NCI-H2029 (cell line): ENCODE measurements around the gene POLR3B.
"Not testable (repeated sequence)": the region's sequence is repeated elsewhere in the genome, so short reads cannot be mapped to it uniquely, and the experiment has no call there.

Experiments
- DNase-seq: peaks from one replicate; lab custom pipeline; 2025; lab: John Stamatoyannopoulos, UW

Gene POLR3B

DNA sequence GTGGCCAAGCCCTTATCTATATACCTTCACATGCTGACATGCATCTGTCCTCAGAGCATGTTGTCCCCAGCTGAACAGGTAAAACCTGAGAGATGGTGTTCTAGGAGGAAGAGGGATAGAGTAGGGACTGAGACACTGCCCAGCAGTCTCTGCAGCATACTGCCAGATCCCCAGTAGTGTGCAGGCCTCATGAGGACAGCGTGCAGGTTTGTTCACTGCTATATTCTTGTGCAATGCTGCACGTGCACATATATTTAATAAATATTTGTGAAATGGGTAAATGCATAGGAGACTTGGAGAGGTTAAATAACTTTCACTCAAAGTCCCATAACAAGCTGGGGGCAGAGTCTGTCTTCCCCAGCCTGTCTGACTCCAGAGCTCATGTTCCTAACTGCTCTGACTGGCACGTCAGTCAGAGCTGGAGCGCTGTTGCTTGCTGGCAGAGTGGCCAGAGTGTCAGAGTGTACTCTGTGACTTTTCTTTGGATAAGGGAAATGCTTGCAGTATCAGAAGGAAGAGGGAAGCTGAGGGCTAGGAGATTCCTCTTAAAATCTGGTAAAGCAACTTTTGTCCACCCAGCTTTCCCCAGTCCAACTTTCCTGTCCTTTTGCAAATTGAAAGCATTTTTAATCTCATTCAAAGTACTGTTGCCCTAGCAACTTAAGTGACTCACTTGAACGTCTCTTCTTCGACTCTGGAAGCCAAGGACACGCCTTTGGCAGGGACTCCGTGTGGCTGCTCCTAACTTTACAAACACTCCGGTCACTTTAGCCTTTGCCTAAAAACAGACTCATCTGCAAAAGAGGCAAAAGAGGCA lies 14.9 kb upstream of the POLR3B start:
- DNase-seq = no peak

DNA sequence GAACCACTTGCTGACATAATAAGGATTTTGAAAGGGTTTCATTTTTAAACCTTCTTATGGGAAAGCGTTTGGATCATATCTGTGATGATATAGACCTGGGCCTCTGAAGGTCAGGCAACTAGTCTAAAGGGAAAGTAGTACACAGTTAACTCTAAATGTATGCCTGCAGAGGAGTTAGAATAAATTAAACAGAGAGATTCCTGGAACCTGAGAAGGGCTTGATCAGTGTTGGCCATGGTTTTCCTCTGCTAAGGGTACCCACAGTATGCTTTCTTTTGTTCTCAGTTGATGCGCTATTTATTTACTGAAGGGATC lies 14.4 kb upstream of the POLR3B start:
- no peak for DNase-seq

DNA sequence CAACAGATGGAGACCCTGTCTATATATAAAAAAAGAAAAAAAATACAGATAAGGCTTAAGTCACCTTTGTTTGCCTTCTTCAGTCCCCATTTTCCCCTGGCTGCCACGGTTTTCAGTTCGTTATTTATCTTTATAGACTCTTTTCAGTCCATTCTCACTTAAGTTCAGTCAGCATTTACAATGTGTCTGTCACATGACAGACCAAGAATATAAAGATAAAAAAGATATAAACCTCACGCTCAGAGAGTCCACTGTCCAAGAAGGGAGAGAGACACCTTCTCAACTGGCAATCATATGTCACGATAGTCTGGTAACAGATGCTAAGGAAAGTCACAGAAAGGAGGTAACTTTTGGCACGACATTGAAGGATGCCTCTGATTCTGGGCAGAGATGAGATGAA lies 13.4 kb upstream of the POLR3B start:
- DNase-seq = no peak

DNA sequence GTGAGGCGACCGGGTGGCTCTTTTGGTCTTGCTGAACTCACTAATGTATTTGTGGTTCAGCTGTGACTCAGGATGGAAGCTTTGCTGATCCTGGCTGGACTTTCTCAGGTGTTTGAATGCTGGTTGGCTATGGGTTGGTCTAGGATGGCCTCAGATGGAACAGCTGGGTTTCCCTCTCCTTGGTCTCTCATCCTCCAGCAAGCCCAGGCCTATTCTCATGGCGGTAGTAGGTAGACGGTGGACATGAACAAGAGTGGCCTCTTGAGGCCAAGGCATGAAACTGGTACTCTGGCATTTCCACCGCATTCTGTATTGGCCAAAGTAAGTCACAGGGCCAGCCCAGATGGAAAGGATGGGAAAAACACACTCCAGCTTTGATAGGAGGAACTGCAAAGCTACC lies 11.8 kb upstream of the POLR3B start:
- DNase-seq = no peak

DNA sequence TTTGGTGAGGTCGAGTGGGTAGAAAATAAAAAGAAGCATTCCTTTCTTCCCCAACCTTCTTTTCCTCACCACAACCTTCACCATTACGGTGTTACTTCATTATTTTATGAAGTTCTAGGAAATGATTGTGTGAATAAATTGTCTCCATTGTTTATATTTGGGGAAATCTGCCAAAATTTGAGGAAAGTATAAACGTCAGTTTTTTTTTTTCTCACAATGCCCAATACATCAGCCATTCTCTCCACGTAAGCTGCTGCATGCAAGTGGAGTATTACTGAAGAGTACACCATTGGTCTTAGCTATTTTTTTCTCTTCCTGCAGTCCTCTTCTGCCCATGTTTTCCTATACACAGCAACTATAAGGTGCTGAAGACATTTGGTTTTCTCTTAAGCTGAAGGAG lies 9.1 kb upstream of the POLR3B start:
- no peak for DNase-seq

DNA sequence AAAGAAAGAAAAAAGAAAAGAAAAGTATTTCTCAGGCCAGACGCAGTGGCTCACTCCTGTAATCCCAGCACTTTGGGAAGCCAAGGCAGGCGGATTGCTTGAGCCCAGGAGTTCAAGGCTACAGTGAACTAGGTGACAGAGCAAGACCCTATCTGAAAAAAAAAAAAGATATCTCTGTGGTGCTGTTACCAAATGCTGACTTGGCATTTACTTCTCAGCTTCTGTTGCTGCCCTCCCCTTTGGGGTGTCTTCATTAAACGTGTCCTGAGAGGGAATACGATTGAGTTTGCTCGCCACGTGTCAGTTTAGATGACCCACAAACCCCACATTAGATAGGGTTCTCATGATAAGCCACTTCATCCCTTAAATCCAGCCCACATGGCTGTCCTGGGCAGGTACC lies 4.4 kb upstream of the POLR3B start:
- no peak for DNase-seq

DNA sequence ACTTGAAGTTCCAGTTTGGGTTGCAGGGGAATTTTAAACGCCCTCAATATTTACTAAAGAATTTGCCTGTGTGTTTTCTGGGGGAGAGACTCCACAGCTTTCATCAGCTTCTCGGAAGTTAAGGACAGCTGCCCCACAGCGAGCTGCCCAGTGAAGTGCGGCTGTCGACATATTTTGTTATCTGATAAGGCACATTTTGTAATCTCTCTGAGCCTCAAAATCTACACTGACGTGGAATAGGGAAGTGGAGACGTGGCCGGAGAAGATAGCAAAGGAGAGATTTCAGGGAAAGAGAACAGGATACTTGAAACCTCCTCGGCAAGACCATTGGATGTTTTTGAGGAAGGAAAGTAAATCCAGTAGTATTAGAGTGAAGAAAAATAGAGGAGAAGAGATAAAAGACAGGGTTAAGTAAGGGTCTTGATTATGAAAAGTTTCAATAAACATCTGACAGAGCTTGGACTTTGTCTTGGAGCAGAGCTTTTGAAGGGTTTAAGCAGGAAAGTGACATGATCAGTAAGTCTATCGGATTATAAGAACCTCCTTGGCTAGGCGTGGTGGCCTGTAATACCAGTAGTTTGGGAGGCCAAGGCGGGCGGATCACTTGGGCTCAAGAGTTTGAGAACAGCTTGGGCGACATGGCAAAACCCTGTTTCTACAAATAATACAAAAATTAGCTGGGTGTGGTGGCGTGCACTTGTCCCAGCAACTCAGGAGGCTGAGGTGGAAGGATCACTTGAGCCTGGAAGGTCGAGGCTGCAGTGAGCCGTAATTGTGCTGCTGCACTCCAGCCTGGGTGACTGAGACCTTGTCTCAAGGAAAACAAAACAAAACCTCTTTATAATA lies 1.1 kb downstream of the POLR3B start:
- no peak for DNase-seq

DNA sequence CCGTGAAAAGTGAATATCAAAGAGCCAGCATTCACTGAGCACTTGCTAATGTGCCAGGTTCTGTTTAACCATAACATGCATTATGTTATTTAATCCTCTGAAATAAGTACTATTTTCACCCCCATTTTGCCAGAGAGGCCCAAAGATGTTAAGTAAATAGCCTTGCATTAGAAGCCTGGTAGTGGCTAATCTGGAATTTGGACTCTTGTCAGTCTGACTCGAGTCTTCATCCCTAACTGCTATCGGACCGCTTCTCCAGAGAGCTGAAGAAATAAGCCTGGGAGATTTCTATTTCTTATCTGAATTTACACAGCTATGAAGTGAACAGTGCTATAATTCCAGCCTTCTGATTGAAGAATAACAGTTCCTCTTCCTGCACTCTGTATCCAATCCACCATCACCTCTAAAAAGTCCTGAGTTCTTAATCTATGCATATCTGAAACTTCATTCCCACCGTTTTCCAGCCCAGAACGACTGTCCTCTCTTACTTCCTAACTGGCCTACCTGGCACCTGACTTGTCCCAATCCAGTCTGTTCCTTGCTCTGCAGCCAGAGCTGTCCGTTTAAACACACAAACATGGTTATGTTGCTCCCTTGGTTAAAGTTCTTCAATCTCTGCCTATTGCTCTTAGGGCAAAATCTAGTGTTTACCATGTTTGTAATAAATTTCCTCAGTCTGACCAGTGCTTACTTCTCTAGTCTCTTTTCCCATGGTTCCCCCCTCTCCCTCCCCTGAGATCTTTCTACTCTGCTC lies 2.3 kb downstream of the POLR3B start:
- no peak for DNase-seq

DNA sequence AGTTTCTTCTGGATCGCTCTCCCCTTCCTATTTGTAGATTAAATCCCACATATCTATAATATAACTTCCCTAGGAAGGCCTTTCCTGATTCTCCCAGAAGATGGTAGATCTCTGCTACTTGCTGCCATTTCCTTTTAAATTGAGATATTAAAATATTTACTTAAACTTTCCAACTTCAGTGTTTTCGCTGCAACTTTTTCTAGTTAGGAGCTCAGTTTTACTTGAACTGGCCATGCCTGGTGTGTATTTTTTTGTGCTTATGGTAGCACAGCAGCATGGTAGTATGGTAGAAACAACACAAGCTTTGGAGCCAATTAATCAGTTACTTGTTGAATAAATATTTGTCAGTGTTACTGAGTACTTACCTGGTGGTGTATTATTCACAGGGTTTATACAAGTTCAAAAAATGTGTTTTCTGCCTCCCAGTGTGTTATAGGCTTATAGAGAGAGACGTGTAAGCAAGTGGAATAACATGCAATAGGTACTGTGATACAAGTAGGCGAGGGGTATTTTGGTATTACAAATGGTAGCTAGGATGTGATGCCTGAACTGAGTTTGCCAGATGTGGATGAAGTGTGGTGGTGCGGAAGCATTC lies 2.9 kb downstream of the POLR3B start:
- no peak for DNase-seq

DNA sequence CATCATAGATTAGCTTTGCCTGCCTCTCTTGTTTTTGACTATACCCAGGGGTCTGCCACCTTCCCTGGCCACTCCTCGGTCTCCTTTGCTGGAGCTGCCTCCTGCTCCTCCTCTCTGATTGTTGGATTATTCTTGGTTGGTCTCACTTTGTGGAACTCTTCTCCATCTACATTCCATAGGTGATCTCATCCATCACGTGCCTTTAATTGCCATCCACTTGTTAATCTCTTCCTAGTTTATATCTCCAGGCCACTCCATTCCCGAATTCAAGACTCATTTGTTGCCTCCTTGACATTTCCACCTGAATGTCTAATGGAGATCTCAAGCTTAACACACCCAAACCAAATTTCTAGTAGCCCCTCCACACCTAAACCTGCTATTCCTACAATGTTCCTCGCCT lies 5.4 kb downstream of the POLR3B start:
- DNase-seq = no peak

DNA sequence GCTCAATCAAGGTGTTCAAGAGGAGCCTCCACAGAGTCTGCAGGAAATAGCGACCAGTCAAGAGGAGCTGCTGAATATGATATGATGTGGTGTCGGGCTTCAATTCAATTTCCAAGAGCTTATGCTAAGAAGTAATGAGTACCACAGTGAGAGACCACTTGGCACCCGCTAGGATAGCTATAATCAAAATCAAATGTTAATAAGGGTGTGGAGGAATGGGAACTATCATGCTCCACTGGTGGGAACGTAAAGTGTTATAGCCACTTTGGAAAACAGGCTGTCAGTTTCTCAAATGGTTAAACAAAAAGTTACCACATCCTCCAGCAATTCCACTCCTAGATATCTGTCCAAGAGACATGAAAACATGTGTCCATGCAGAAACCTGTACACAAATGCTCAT lies 6.7 kb downstream of the POLR3B start:
- DNase-seq = no peak

DNA sequence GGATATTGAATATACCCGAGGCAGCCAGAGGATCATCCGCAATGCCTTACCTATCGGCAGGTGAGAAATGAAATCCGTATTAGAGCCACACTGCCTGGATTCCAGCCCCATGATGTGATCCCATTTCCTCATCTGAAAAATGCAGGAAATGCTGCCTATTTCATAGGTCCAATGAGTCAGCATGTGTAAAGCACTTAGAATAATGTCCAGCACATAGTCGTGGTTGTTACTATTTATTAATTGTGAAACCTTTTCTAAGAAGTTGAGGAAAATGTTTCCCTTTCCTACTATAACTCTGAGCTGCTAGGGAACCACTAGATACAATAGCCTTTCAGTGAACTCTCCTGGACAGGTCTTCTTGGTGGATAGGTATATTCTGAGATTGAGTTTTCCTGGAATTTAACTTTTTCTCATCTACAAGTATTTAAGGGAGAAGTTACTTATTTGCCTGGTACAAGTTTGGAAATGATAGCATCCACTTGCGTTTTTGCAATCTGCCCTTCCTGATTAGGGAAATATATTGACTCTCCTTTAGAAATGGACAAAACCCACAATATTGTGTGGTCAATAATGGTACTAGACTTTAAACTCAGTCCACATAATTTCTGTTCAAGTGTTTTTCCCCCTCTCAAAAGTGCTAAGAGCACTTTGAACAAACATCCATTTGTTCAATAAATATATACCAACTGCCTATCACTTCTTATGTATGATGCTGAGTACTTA lies 12.2 kb downstream of the POLR3B start:
- no peak for DNase-seq

DNA sequence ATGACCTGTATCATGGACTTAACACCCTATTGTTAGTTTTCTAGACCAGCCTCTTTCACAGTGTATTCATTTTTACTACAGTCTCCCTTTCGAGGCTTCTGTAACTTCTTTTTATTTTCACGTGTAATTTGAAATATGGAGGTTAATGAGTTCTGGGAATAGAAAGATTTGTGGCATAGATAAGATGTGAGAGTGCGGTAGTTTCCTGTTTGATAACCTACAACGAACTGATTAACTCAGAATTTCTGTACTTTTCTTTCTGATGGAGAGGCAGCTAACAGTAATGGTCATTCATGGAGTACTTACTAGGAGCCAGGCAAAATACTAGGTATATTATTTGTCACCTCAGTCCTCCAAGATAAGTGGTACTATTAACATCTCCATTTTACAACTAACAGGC lies 21.2 kb downstream of the POLR3B start:
- DNase-seq = no peak

DNA sequence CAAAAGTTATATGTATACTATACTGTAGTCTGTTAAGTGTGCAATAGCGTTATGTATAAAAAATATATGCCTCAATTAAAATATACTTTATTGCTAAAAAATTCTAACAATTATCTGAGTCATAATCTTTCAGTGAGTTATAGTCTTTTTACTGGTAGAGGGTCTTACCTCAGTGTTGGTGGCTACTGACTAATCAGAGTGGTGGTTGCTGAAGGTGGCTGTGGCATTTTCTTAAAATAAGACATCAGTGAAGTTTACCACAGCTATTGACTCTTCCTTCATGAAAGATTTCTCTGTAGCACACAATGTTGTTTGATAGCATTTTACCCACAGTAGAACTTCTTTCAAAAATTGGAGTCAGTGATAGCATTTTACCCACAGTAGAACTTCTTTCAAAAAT lies 23.4 kb downstream of the POLR3B start:
- DNase-seq = no peak

DNA sequence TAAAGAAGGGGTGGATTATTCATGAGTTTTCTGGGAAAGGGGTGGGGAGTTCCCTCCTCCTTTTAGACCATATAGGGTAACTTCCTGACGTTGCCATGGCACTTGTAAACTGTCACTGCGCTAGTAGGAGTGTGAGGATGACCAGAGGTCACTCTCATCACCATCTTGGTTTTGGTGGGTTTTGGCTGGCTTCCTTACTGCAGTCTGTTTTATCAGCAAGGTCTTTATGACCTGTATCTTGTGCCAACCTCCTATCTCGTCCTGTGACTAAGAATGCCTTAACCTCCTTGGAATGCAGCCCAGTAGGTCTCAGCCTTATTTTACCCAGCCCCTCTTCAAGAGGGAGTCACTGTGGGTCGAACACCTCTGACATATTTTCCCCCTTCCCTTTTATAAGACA lies 24.3 kb downstream of the POLR3B start:
- DNase-seq = not testable (repeated sequence)

DNA sequence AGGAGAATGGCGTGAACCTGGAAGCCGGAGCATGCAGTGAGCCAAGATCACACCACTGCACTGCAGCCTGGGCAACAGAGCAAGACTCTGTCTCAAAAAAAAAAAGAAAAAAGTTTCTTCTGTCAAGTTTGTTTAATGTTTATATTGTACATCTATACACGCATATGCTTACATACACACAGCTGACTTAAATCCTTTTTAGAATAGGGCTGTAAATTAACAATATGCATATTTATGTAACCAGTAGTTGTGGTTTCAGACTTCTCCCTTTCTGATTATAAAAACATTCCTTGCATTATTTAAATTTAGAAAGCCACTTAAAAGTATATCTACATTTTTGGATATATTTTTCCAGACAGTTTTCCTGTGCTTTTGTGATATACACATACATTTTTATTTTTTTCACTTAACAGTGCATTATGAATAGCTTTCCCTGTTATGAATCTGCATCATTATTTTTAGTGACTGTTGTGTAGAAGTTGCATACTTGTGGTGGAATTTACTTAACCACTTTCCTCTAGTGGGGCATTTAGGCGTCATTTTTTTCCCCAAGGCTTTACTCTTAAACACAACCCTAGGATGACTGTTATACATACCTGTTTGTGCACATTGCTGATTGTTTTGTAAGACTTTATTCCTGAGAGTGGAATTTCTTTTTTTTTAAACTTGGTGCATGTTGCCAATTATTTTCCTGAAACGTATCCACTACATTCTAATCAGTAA lies 29.4 kb downstream of the POLR3B start:
- DNase-seq = no peak

DNA sequence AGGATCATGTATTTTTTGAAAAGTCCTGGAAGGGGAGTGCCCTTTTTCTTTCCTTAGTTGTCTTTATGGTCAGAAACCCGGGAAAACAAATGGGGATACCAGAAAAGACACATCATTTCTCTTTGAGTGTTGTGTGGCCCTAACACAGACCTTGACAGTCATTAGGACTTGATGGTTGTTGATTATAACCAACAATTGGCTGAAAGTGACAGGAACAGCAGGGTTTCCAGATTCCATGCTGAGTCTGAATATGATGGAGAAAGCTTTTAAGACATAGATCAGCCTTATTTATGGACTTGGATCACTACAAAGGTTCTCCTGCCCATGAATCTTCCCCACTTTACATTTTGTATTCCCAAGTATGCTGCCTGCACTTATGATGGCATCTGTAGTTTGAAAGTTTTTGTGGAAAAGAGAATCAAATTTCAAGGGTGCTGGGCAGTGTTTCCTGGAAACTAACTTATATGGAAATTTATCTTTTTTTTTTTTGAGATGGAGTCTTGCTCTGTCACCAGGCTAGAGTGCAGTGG lies 30.4 kb downstream of the POLR3B start:
- DNase-seq = no peak

DNA sequence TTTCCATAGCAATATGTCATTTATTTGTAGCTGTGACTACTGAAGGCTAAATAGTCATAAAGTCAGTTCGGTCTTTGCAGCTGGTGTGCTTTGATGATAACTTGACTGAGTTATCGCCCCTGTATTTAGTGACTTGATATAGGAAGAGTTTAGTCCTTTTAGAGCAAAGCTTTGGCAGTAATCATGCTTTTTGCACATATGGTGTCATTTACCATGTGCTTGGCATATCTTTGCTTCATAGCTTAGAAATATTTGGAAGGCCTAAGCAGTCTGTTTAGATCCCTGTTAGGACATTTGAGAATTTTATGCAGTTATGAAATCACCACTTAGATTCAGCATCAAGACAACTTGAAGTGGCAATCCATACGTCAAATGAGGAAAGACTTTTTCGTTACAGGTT lies 31.6 kb downstream of the POLR3B start:
- DNase-seq = no peak

DNA sequence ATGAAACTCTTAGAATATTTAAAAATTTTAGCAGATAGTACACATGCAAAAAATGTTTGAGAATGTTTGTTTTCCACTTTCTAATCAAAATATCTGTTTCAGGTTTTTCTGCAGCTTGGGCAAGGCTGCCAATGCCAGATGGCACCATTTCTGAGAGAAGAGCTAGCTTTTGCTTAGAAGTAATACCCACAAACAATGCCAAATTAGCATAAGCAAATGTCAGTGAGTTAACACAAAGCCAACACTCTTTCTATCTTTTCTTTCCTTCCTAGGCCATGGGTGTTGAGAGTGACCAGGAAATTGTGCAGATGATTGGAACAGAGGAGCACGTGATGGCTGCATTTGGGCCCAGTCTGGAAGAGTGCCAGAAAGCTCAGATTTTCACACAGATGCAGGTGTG lies 35.2 kb downstream of the POLR3B start:
- DNase-seq = no peak

DNA sequence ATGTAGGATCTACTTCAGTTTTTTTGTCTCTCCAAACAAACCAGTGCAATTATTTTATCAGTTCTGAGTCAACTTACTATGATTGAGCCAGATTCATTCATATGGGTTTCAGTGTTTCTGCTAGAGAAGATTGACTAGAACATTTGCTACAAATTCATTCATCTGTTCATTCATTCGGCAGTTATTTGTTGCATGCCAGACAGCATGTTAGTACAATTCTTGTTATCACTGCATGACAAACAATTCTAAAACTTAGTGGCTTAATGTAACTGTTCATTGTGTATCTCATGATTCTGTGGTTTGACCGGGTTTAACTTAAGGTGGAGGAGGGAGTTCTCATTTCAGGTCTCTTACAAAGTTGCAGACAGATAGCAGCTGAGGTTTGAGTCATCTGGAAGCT lies 52.3 kb downstream of the POLR3B start:
- no peak for DNase-seq

DNA sequence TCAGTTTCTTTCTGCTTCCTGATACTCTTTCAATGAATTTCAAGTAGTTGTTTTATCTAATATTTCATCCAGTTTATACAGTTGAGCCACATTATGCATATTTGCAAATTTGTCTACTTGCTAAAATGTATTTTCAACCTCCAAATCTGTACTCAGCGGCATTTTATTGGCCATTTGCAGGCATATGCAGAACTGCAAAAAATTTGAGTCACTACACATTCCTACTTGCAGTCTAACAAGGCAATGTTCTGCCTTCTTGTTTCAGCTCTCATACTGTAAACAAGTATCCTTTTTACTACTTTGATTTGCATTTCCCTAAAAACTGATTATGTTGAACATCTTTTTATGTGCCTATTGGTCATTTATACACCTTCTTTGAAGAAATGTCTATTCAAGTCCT lies 55.0 kb downstream of the POLR3B start:
- DNase-seq = no peak
